Ureter (tissue), 1 donor: Measurements from ENCODE around the gene ANKRD22. TPM values are rescaled to one million over a fixed set of nuclear protein-coding genes. Genes with fewer than 3 reads are reported as not detected.

Source experiments
- DNase-seq: peaks from one replicate; pipeline ENCODE4 v3.0.0-alpha.2; 2020; ENCODE audit warnings: low spot score
- total RNA-seq: library from RNA; stranded (reverse); gene quantifications from one replicate; pipeline ENCODE4 v1.2.4, GENCODE V29; 2023
- donor health status: DM: yes; HTN: yes; CAD: no.

Gene ANKRD22
- total RNA-seq, 1 donor from 2014 or later: 14.7 TPM

DNA sequence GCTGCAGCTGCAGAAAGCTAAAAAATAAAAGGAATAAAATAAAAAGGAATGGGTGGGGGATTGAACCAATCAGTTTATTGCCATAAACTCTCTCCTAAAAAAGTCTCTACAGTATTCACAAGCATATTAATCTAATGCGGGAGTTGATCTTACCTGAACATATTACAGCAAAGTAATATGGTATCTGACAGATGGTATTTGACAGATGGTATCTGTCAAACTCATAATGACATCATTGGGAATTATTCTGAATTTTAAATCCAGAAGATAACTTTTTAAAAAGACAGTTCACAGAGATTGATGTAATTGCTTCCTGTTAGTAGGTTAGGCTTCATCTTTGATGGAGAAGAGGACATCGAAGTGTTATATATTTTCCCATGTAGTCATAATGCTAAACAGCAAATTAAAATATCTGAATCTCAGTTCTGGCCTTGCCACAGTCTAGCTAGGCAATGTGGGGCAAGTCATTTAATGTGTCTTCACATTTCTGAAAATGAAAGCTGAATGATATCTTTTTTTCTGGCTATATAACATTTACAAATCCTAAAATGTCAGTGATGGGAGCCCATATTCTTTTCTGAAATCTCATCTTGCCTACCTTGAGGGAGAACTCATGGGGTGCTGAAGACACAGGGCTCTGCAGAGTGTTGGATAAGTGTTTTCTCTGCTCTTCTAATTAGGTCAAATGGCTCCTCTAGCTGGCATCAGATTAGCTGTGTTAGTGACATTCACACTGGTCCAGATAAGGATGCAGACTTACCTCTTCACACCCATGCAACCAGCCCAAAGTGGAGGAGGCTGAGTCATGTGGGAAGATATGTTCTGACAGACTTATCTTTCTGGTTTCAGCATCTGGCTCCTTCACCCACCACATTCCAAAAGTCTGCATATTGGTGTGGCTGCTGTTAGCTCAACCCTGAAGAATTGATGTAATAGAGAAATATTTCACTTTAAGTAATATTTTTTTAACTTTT, 51.2 kb downstream of the ANKRD22 start:
- DNase-seq: no peak

DNA sequence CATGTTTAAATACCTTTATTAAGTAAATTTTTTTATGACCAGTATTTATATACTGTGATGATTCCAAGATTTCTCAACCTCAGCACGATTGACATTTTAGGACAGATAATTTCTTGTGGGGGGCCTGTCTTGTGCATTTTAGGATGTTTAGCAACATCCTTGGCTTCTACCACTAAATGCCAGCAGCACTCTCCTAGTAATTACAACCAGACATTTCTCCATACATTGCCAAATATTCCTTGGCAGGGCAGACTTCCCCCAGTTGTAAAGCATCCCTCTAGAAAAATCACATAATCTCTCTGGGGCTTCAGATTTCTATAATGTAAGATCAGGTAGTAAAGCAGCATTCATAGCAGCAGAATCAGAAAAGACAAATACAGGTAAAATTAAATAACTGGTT, 56.9 kb downstream of the ANKRD22 start:
- DNase-seq: no peak

GRCh38 chr10:88793712-88794299, 57.8 kb downstream of the ANKRD22 start:
- DNase-seq: no peak

DNA sequence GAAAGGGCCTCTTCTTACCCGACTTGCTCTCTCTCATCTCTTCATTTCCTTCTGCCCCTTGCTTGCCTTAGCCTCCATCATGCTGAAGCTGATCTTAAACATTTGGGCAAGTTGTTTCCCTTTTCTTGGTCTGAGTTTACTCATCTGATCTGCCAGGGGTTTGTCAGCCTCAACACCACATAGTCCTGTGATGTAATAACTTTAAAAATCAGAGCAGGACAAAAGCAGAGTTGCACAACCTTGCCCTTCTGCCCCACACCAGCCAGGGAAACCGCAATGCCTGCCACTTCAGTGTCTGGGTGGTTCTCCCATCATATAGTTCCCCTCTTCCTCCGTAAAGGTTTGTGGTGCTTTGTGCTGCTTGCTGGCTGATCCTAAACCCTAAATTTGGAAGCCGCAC, 59.0 kb downstream of the ANKRD22 start:
- DNase-seq: no peak

DNA sequence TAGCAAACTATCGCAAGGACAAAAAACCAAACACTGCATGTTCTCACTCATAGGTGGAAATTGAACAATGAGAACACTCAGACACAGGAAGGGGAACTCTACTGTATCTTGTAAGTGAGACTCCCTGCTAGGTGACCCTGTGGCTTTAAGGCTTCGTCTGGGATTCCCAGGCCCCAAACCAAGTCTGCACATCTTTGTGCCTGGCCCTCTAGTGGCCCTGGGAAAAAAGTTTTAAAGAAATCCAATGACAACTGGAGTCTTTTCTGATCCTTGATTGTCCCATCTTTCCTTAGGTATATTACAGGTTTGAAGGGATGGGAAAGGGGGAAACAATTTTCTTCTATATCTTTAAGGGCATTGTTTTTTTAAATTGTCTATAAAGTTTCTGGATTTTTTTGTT, 59.7 kb downstream of the ANKRD22 start:
- DNase-seq: no peak

DNA sequence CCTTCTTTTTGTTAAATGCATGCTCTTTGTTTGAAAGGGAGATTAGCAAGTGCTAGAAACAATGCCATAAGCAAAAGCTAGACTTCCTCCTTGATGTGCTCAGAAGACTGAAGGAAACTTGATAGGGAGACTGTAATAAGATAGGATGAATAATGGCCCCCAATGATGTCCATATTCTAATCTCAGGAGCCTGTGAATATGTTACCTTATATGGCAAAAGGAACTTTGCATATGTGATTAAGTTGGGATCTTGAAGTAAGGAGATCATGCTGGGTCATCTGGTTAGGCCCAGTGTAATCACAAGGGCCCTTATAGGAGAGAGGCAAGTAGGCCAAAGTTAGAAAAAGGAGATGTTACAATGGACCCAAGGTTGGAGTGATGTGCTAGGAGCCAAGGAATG, 62.7 kb downstream of the ANKRD22 start:
- no peak for DNase-seq

GRCh38 chr10:88787463-88787862, 64.2 kb downstream of the ANKRD22 start:
- no peak for DNase-seq

DNA sequence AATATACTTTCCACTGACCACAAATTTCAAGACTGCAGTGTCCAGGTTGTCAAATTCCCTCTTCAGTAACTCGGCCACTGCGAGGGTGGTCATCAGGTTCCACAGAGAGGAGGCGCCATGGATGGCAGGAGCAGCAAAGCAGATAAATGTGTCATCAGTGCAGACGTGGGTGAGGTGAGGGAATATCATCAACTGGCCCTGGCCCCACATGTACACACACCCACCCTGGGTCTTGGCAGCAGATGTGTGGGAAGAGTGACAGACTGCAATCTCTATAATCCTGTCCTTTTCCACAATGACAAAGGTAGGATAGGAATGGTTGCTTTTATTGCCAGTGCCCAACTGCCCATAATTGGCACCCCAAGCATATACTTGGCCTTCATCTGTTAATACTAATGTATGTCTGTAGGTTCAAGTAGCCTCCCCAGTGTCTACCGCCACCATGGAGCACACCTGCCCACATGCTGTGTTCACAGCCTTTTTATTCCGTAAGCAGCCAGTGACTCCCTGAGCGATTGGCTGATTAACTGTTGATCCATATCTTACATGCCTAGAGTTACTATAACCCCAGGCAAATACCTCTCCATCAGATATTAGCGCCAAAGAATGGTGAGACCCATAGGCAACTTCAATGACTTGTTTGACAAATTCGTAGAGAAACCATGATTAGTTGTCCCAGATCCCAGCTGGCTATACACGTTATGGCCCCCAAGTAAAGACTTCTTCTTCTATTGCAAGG, 65.4 kb downstream of the ANKRD22 start:
- no peak for DNase-seq

- DNase-seq: no peak
These were observed 67.9 kb downstream of the ANKRD22 start for GRCh38 chr10:88783724-88784123.

- no peak for DNase-seq
These were observed 69.4 kb downstream of the ANKRD22 start for GRCh38 chr10:88782222-88782621.

DNA sequence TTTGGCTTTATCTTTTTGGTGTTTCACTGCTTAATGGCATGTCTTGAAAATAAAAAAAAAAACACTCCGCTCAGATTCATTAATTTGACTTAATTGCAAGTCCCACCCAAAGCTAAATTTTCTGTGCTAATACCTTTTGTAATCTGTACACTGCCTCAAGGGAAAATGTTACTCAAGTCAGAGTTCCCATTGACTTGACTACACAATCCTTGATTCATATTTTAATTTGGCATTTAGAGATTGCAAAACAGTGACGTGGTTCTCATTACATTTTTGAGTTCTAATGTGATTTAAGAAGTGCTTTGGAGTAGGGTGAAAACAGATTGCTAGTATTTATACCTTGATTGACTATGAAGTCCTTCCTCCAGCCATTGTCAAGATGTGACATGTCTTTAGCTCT, 70.4 kb downstream of the ANKRD22 start:
- DNase-seq: no peak

Other genes with a start within 250 kb of the ANKRD22 start
- not detected for gene LIPF, start 187.4 kb downstream of the ANKRD22 start, total RNA-seq
- gene LIPK, start 145.6 kb downstream of the ANKRD22 start, total RNA-seq: not detected
- not detected for gene LIPN, start 91.8 kb downstream of the ANKRD22 start, total RNA-seq
- gene LIPM, start 49.1 kb downstream of the ANKRD22 start, total RNA-seq: not detected
- 13.2 TPM for gene STAMBPL1, start 28.4 kb upstream of the ANKRD22 start, total RNA-seq
- gene ACTA2, start 100.9 kb upstream of the ANKRD22 start, total RNA-seq: 1,405 TPM
- gene FAS, start 139.0 kb upstream of the ANKRD22 start, total RNA-seq: 34.7 TPM